GM21786 (cell line): ENCODE results near the gene WAPL.
"Not testable (repeated sequence)": the region's sequence is repeated elsewhere in the genome, so short reads cannot be mapped to it uniquely, and the experiment has no call there.

ENCODE experiments used
- ATAC-seq: cut with Tn5 transposase; IDR thresholded peaks from one replicate; pipeline ENCODE4 v1.9.1; 2021; ENCODE audit not compliant: unreplicated experiment

The WAPL gene

GRCh38 chr10:86391236-86391840, 130.3 kb downstream of the WAPL start:
- ATAC-seq: no peak

- no peak for ATAC-seq
Measured at GRCh38 chr10:86390337-86391120, 131.1 kb downstream of the WAPL start.

GRCh38 chr10:86389441-86390193, 132.0 kb downstream of the WAPL start:
- ATAC-seq: peak; percentile 64

- ATAC-seq: not testable (repeated sequence)
Measured at GRCh38 chr10:86389109-86389440, 132.5 kb downstream of the WAPL start.

DNA sequence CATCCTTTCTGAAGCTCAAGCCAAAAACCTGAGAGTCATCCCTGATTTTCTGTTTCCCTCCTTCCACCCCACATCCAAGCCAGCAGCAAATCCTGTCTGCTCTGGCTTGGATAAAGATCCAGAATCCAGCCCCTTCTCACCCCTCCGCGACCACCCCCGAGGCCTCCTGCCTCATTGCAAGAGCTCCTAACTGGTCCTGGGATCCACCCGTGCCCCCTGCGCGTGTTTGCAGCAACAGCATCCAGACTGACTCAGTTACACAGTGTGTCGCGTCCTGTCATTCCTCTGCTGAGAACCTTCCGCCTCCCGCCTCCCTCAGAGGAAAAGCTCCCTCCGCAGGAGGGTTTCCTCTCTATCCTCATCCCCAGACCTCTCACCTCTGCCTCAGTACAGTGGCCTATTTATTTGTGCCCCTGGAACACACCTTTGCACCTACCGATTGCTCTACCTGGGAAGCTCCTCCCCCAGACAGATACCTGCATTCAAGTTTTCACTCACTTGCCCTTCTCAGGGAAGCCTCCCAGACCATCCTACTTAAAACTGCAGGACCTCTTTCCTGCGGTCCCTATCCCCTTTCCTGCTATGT, 133.4 kb downstream of the WAPL start:
- ATAC-seq: no peak

DNA sequence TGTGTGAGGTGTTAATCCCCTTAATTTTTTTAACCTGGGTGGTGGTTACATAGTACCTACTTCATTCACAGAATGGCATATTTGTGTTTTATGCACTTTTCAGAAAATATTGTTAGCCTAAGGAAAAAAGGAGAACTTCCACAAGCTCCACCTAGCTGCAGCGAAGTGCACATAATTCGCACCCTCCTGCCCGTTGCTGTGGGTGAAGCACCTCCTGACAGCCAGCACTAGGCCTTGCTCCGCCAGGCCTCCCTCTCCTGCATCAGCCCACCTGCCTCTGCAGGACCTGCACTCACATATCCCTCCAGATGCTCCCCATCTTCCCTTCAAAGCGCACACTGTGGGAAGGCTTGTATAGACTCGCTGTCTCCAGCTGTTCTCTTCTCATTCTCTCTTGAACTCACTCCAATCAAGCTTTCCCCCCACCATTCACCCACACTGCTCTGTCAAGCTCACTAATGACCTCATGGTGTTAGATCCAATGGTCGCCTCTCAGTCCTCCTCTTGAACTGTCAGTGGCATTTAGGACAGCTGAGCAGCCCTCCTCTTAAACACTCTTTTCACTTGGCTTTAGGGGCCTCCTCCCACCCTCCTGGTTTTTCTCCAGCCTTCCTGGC, 134.3 kb downstream of the WAPL start:
- ATAC-seq: no peak

- no peak for ATAC-seq
Measured at GRCh38 chr10:86385806-86386205, 135.8 kb downstream of the WAPL start.
